GM12892 (cell line): ENCODE measurements around the gene HSP90B1.

Experiments used
- DNase-seq: peaks from one replicate; pipeline ENCODE4 v3.0.0; 2011; ENCODE audit not compliant: insufficient read length
- FAIRE-seq: peaks from 2 replicates; lab custom pipeline; 2011; peaks lifted over from hg19 to GRCh38; lab: Jason Lieb, UNC
- POLR2A ChIP-seq: IDR thresholded peaks from 2 replicates; pipeline ENCODE4 v1.6.1; 2011; ENCODE audit warnings: low read depth, low read length, control low read depth
- POLR2AphosphoS5 ChIP-seq: IDR thresholded peaks from 2 replicates; pipeline ENCODE4 v1.6.1; 2011; ENCODE audit warnings: low read depth, low read length, control low read depth
- TAF1 ChIP-seq: IDR thresholded peaks from 2 replicates; pipeline ENCODE4 v1.6.1; 2011; ENCODE audit warnings: low read depth, mild to moderate bottlenecking, control low read depth, low read length, borderline replicate concordance

Gene HSP90B1

GRCh38 chr12:103960616-103961227, 30.5 kb downstream of the HSP90B1 start:
- no peak for TF ChIP-seq TAF1
- no peak for TF ChIP-seq POLR2AphosphoS5
- no peak for TF ChIP-seq POLR2A
- no peak for FAIRE-seq
- no peak for DNase-seq

DNA sequence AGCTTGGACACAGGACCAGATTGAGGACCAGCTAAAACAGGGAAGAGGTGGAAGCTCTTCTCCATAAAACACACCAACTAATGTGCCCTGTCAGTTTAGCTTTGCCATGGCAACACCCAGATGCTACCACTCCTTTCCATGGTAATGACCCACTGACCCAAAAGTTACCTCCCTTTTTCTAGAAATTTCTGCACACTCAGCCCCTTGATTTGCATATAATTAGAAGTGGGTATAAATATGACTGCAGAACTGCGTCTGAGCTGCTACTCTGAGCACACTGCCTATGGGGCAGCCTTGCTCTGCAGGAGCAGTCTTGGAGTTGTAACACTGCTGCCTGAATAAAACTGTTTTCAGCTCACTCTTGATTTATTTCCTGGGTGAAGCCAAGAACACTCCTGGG, 32.3 kb downstream of the HSP90B1 start:
- TF ChIP-seq POLR2AphosphoS5 (peak; percentile 65; the same call in 1 of the 2 replicates), POLR2A (peak; percentile 67), TAF1 (no peak)
- DNase-seq: no peak
- FAIRE-seq: no peak

DNA sequence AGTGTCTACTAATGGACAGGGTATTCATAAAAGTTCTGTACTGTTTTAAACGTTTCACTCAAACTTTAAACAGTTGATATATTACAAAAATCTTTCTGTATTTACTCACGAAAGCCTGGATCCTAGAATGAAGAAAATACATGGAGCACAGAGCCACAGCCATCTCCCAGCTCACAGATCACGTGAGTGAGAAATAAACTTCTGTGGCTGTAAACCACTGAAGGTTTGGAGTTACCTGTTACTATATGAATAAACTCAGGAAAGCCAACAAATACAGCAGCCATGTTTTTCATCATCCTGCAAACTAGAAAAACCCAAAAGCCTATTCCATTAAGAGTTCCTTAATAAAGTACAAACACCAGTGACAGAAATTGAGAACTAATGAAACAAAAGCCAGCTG, 34.6 kb downstream of the HSP90B1 start:
- FAIRE-seq (no peak), DNase-seq (no peak)
- TF ChIP-seq POLR2AphosphoS5: no peak
- no peak for TF ChIP-seq POLR2A
- TF ChIP-seq TAF1: no peak

DNA sequence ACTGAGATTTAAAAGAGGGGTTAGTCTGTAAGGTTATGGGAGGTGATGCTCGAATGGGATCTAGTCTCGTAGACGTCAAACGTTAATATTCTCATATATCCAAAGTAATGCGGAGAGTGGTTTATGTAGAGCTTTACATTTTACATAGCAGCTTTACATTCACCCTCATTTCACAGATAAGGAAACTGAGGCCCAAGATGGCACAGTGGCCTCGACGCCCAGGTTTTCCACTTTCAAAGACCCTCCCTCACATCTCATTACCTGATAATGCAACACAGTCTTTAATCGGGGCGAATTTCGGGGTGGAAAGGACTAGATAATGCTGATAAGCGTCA, 35.0 kb downstream of the HSP90B1 start:
- FAIRE-seq: no peak
- DNase-seq: no peak
- TF ChIP-seq TAF1 (no peak), POLR2A (no peak), POLR2AphosphoS5 (no peak)

- peak; percentile 91 for TF ChIP-seq POLR2AphosphoS5
- peak; percentile 93 for TF ChIP-seq POLR2A
- peak; percentile 90; the same call in 1 of the 2 replicates for TF ChIP-seq TAF1
- peak; percentile 96 for FAIRE-seq
- DNase-seq: peak; percentile 88
Measured at GRCh38 chr12:103965590-103966504, 35.6 kb downstream of the HSP90B1 start, which contains the start of gene TDG. Gene TDG (plus strand): TSS chr12:103965872. CDS start chr12:103966038, 166 bp downstream.

DNA sequence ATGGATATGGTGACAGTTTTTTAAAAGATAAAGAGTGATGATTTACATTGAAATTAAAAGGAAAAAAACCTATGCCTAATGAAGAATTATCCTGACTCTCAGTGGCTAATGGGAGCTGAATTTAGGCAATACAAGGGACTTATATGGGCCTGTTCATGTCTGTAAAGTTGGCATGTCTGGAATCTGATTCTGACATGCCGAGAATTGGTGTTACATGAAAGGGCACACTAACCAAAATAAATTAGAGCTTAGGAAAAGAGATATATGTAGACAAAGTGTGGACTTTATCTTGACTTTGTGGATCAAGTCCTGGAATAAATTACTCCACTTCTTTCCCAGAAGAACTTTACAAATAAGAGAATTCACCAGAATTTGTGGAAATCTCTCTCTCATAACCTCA, 36.5 kb downstream of the HSP90B1 start:
- no peak for FAIRE-seq
- no peak for TF ChIP-seq POLR2A
- TF ChIP-seq TAF1: no peak
- no peak for TF ChIP-seq POLR2AphosphoS5
- DNase-seq: no peak

GRCh38 chr12:103969391-103969790, 39.2 kb downstream of the HSP90B1 start:
- no peak for TF ChIP-seq POLR2AphosphoS5
- no peak for TF ChIP-seq TAF1
- no peak for TF ChIP-seq POLR2A
- FAIRE-seq (no peak), DNase-seq (no peak)

DNA sequence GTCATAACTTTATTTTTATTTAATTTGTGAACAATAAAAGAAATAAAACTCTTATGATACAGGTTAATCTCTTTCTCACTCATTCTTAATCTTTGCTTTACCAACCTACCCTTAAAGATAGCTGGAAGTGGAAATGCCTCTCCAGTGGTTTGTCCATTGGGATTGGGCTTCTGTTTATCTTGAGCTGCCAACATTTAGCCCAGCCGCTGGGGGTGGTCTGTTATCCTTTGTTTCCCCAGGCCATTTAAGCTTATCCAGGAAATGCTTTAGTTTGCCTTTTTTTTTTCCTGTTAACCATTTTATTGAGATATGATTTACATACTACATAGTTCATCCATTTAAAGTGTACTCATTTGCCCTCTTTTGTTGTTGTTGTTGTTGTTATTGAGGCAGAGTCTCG, 43.7 kb downstream of the HSP90B1 start:
- FAIRE-seq (no peak), DNase-seq (no peak)
- TF ChIP-seq POLR2A: no peak
- no peak for TF ChIP-seq POLR2AphosphoS5
- no peak for TF ChIP-seq TAF1

DNA sequence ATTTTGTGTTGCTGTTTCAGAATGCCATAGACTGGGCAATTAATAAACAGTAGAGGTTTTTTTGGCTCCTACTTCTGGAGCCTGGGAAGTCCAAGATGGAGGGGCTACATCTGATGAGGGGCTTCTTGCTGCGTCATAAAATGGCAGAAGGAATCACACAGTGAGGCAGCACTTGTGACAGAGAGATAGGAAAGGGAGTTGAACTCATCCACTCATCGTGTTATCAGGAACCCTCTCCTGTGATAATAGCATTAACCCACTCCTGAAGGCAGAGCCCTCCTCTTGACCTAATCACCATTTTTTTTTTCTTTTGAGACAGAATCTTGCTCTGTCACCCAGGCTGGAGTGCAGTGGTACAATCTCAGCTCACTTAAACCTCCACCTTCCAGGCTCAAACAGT, 45.2 kb downstream of the HSP90B1 start:
- DNase-seq (no peak), FAIRE-seq (no peak)
- no peak for TF ChIP-seq POLR2A
- no peak for TF ChIP-seq TAF1
- TF ChIP-seq POLR2AphosphoS5: no peak

- no peak for TF ChIP-seq POLR2AphosphoS5
- no peak for TF ChIP-seq TAF1
- 0 out of 2 replicates have a peak, but pooled peaks have one; percentile 19 for TF ChIP-seq POLR2A
- FAIRE-seq (no peak), DNase-seq (no peak)
Measured at GRCh38 chr12:103978384-103978982, 48.3 kb downstream of the HSP90B1 start.

DNA sequence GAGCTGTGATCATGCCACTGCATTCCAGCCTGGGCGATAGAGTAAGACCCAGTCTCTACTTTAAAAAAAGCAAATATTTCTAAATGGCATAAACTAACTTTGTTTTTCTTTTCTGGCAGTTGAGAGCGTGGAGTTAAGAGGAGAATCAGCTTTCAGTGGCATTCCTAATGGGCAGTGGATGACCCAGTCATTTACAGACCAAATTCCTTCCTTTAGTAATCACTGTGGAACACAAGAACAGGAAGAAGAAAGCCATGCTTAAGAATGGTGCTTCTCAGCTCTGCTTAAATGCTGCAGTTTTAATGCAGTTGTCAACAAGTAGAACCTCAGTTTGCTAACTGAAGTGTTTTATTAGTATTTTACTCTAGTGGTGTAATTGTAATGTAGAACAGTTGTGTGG, 56.6 kb downstream of the HSP90B1 start:
- FAIRE-seq (no peak), DNase-seq (no peak)
- no peak for TF ChIP-seq TAF1
- no peak for TF ChIP-seq POLR2A
- TF ChIP-seq POLR2AphosphoS5: no peak
